HFF-Myc (cell line): Measurements from ENCODE around the gene ZNF431.
"Not testable (repeated sequence)": the region's sequence is repeated elsewhere in the genome, so short reads cannot be mapped to it uniquely, and the experiment has no call there.

ENCODE experiments used
- DNase-seq: peaks from one replicate; pipeline ENCODE4 v3.0.0-alpha.2; 2011; ENCODE audit warnings: low read depth; ENCODE audit errors: extremely low read depth
- H3K4me3 ChIP-seq: replicated peaks from 2 replicates; pipeline ENCODE4 v1.5.1; 2011; ENCODE audit warnings: low read depth, mild to moderate bottlenecking, control low read depth, low read length
- CTCF ChIP-seq: IDR thresholded peaks from 2 replicates; pipeline ENCODE4 v1.5.1; 2012; ENCODE audit warnings: mild to moderate bottlenecking, low read depth, low read length, control low read depth; ENCODE audit errors: missing control alignments

ZNF431 gene

GRCh38 chr19:21233691-21234090 lies 91.9 kb downstream of the ZNF431 start:
- DNase-seq: no peak
- no peak for TF ChIP-seq CTCF
- no peak overlapping the region for H3K4me3 ChIP-seq

DNA sequence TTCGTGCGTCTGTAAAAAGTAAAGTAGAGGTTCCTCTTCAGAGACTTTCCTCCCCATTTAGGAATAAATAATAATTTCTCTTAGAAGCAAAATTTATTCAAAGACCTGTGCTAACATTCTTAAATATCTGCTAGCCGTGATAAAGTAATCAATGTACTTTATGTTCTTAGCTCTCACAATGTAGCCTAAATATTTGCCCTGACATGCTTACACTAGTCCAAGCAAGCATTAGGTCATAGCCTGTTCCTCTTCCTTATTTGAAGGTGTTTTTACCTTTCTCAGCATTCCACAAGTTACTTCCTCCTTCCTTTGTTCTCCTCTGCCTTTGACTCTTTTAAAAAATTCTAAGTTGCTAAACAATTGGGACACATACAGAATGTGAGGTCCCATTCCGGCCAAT lies 94.9 kb downstream of the ZNF431 start:
- DNase-seq, H3K4me3 ChIP-seq: not testable (repeated sequence)

DNA sequence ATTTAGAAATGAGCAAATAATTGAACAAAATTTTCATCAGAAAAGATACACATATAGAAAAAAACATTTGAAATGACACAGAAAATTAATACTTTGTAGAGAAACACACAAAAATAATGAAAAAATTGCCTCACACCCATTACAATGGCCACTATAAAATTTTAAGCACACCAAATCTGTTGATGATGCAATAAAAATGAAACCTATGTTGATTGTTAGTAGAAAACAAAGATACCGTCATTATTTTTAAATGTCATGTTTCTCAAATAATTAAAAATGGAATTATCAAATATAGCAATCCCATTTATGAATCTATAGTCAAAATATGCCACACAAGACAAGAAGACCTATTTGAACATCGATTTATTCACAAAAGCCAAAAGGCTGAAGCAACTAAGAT lies 96.8 kb downstream of the ZNF431 start:
- H3K4me3 ChIP-seq: no peak overlapping the region
- DNase-seq: no peak
- no peak for TF ChIP-seq CTCF
